BE2C (cell line): ENCODE data around the gene KIAA1217. TPM values are rescaled to one million over a fixed set of nuclear protein-coding genes. Genes with fewer than 3 reads are reported as not detected.
A peak's percentile ranks its signal among the peaks of the same experiment; 100 is the strongest.

Source experiments
- DNase-seq: peaks from one replicate; pipeline ENCODE4 v3.0.0-alpha.2; 2020
- H3K27me3 ChIP-seq: fragments of 250-450 bp; sonication (Bioruptor Pico); 2 replicates; pipeline ENCODE4 v1.5.1; 2020; ENCODE audit warnings: mild to moderate bottlenecking
- H3K36me3 ChIP-seq: fragments of 250-450 bp; sonication (Bioruptor Pico); 2 replicates; pipeline ENCODE4 v1.5.1; 2020; ENCODE audit warnings: mild to moderate bottlenecking
- H3K4me1 ChIP-seq: fragments of 250-450 bp; sonication (Bioruptor Pico); 2 replicates; pipeline ENCODE4 v1.5.1; 2020
- H3K4me3 ChIP-seq: 2 replicates; pipeline ENCODE4 v1.5.1; 2011; ENCODE audit warnings: low read depth, low read length
- H3K9me3 ChIP-seq: fragments of 250-450 bp; sonication (Bioruptor Pico); 2 replicates; pipeline ENCODE4 v1.5.1; 2020
- polyA plus RNA-seq: library from polyadenylated mRNA; unstranded; fragments of >200 nt; gene quantifications from one replicate; pipeline ENCODE4 v1.2.1, GENCODE V29; 2012; ENCODE audit warnings: low read depth, missing spikeins; ENCODE audit not compliant: insufficient read length, insufficient read depth
- TF ChIP-seq, protein P1 (sequence below): IDR thresholded peaks from 2 replicates; pipeline ENCODE4 v1.5.1; 2012; ENCODE audit warnings: mild to moderate bottlenecking, low read depth, low read length

KIAA1217 gene, protein sequence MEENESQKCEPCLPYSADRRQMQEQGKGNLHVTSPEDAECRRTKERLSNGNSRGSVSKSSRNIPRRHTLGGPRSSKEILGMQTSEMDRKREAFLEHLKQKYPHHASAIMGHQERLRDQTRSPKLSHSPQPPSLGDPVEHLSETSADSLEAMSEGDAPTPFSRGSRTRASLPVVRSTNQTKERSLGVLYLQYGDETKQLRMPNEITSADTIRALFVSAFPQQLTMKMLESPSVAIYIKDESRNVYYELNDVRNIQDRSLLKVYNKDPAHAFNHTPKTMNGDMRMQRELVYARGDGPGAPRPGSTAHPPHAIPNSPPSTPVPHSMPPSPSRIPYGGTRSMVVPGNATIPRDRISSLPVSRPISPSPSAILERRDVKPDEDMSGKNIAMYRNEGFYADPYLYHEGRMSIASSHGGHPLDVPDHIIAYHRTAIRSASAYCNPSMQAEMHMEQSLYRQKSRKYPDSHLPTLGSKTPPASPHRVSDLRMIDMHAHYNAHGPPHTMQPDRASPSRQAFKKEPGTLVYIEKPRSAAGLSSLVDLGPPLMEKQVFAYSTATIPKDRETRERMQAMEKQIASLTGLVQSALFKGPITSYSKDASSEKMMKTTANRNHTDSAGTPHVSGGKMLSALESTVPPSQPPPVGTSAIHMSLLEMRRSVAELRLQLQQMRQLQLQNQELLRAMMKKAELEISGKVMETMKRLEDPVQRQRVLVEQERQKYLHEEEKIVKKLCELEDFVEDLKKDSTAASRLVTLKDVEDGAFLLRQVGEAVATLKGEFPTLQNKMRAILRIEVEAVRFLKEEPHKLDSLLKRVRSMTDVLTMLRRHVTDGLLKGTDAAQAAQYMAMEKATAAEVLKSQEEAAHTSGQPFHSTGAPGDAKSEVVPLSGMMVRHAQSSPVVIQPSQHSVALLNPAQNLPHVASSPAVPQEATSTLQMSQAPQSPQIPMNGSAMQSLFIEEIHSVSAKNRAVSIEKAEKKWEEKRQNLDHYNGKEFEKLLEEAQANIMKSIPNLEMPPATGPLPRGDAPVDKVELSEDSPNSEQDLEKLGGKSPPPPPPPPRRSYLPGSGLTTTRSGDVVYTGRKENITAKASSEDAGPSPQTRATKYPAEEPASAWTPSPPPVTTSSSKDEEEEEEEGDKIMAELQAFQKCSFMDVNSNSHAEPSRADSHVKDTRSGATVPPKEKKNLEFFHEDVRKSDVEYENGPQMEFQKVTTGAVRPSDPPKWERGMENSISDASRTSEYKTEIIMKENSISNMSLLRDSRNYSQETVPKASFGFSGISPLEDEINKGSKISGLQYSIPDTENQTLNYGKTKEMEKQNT (N-terminal part only)
- polyA plus RNA-seq, result 0.43 TPM

DNA sequence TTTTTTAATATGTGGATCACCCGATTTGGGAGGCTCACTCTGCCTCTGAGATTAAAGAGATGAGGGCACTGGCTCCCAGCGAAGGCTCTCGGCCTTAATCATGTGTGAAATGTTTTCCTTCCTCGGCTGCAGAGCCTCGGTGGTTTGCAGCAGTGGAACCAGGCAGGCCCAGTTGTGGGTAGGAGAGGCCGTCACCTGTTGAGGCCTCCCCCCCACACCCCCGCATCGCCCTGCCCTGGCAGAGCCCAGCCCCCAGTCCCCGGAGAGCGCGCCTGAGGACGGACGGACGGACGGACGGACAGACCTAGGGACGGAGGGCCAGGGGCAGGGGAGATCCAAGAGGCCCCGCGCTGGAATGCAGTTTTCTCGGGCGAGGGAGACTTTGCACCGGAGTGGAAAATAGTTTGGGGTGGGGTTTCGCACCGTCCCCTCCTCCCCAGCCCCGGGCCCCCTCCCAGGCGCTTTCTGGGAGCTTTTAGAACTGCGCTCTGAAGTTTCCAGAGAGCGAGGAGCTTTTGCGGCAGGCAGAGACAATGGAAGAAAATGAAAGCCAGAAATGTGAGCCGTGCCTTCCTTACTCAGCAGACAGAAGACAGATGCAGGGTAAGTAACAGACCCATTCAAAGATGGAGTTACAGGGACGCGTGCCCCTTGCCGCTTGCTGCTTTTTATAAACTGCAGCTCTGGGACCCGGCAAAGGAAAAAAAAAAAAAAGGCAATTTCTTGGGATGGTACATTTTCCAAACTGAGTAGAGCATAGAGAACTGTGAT, at the start of gene KIAA1217:
KIAA1217 (plus strand) TSS at position 478 of the 771 bp plus-strand sequence; CDS start at position 534, 56 bp downstream.
- Histone ChIP-seq H3K4me3 (peak within 1 kb of the TSS; percentile 43), H3K27me3 (no peaks in the 10 kb centered on the region), H3K4me1 (no peaks in the 10 kb centered on the region), H3K9me3 (no peaks in the 10 kb centered on the region), H3K36me3 (no peaks in the 10 kb centered on the region)
- TF ChIP-seq, protein P1, sequence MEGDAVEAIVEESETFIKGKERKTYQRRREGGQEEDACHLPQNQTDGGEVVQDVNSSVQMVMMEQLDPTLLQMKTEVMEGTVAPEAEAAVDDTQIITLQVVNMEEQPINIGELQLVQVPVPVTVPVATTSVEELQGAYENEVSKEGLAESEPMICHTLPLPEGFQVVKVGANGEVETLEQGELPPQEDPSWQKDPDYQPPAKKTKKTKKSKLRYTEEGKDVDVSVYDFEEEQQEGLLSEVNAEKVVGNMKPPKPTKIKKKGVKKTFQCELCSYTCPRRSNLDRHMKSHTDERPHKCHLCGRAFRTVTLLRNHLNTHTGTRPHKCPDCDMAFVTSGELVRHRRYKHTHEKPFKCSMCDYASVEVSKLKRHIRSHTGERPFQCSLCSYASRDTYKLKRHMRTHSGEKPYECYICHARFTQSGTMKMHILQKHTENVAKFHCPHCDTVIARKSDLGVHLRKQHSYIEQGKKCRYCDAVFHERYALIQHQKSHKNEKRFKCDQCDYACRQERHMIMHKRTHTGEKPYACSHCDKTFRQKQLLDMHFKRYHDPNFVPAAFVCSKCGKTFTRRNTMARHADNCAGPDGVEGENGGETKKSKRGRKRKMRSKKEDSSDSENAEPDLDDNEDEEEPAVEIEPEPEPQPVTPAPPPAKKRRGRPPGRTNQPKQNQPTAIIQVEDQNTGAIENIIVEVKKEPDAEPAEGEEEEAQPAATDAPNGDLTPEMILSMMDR, result no peak
- no peak for DNase-seq

DNA sequence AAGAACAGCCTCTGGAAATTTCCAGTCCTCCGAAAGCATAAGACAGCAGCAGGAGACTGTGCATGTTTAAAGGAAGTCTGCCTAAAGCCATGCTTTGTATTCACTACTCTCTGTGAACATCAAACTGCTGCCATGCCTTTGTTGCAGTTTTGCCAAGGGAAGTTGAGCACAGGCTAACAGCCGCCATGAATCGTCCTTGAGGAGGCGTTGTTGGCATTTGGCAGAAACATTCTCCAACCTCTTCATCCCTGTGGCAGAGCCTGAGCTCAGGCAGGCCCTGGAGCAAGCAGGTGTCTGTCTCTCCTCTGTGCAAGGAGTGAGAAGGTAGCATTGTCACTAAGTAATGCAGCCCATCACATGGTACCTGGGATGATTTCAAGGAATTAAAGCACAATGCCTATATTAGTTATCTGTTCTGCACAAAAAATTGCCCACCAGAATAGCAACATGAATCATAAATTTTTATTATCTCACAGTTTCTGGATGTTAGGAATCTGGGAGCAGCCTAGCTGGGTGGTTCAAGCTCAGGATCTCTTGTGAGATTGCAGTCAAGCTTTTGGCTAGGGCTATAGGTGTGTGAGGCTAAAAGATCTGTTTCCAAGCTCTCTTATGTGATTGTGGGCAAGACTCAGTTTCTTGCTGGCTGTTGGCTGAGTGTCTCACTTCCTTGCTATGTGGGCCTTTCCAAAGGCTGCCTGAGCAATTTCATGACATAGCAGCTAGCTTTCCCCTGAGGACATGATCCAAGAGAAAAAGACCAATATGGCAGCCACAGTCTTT, 46.5 kb upstream of the KIAA1217 start:
- Histone ChIP-seq H3K4me3 (no peak overlapping the region), H3K4me1 (no peaks in the 10 kb centered on the region), H3K27me3 (no peaks in the 10 kb centered on the region), H3K36me3 (no peaks in the 10 kb centered on the region), H3K9me3 (no peaks in the 10 kb centered on the region; the same call in 1 of the 2 replicates)
- TF ChIP-seq, protein P1, result no peak
- no peak for DNase-seq

DNA sequence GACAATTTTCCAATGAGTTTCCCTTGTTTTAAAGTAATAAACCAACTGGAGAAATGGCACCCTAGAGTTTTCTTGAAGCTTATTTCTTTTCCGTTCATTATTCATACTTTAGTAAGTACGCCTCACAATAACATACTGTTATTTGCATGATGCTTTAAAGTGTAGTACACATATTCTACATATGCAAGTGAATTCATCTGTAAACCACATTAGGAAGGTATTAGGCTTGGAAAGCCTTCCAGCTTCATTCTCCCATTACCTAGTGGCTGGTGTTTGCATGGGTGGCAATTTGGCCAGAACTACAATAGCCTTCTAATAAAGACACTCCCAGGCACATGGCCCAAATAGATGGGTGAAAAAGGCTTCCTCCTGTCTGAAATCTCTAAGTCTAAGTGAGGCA, 45.5 kb upstream of the KIAA1217 start:
- H3K36me3 ChIP-seq, result no peaks in the 10 kb centered on the region
- no peaks in the 10 kb centered on the region for H3K4me1 ChIP-seq
- no peak for DNase-seq
- no peaks in the 10 kb centered on the region for H3K9me3 ChIP-seq
- no peaks in the 10 kb centered on the region for H3K27me3 ChIP-seq
- TF ChIP-seq, protein P1, result no peak
- no peak overlapping the region for H3K4me3 ChIP-seq

DNA sequence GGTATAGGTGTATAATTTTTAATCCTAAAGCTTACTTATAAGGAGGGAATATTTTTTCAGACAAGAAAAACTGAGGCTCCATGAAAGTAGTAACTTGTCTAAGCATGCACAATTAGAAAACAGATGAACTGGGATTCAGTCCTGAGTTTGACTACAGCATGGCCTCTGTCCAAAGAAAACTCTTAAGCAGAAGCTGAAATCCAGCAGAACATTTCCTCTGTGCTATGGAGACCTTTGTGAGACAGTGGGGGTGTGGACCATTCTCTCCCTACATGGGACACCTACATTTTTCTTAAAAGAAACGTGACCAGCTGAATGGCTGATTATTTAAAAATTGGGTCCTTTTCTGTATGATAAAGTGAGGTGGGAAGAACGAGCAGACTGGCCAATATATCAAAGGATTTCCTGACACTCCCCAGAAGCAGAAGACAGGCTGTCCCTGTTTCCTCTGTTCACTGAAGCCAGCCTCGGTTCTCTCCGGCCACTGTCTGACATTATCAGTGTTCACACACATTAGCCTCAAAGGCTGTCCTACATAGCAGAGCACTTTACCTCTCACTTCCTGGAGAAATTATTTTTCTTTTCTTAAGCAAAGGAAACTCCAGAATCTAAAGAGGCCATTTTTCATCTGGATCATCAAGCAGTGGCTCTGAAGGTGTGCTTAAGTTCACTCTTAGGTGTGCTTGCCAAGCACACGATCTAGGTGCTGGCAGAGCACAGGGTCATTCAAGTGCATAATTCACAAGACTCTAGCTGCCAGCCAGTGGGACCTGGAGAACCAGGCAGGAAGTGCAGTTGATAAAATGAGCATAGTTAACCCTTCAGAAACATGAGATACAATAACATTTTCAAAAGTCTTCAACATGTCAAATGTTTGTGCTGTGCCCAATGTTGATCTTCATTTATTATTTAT, 40.4 kb upstream of the KIAA1217 start:
- TF ChIP-seq, protein P1, result no peak
- H3K4me1 ChIP-seq, result no peaks in the 10 kb centered on the region
- no peaks in the 10 kb centered on the region for H3K36me3 ChIP-seq
- DNase-seq, result no peak
- no peak overlapping the region for H3K4me3 ChIP-seq
- no peaks in the 10 kb centered on the region for H3K27me3 ChIP-seq
- no peaks in the 10 kb centered on the region for H3K9me3 ChIP-seq
